ENCODE results near the gene TCP1. TPM values are rescaled to one million over a fixed set of nuclear protein-coding genes. Genes with fewer than 3 reads are reported as not detected.

TCP1 gene
- total and polyA plus RNA-seq, 9 donors = 83.5 to 237 (median 162) TPM

DNA sequence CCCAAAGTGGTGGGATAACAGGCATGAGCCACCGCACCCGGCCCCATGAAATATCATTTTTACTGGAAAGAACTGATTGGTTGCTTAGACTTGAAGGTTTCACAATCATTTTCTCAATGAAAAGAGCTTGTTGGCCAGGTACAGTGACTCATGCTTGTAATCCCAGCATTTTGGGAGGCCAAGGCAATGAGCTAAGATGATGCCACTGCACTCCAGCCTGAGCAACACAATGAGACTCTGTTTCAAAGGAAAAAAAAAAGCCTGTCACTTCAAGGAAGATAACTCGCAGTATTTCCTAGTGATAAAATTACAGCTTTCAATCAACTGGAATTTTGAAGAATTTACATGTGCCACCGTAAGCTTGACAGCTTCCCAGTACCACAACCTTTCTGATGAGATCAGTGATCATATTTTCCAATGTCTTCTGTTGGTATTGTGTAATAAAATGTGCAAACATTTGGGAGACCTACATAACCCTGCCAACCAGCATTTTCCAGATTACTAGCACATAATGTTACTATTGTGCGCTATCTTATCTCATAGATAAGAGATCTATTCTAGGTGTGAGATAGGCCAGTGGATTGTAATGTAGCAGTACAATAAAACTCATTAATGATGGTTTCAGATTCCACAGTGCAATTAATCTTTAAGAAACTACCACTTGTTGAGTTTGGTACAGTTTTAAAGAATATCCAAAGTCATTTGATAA is 17.9 kb upstream of the TCP1 start:
- 93 to 94% (median 94%) methylated on average over 5 of the region's 5 CpGs for WGBS, 3 donors
- TF ChIP-seq EP300 (IDR thresholded peaks at IDR 0.05) (no peak), CTCF (IDR thresholded peaks at IDR 0.05) (no peak), POLR2A (IDR thresholded peaks at IDR 0.05) (no peak)

DNA sequence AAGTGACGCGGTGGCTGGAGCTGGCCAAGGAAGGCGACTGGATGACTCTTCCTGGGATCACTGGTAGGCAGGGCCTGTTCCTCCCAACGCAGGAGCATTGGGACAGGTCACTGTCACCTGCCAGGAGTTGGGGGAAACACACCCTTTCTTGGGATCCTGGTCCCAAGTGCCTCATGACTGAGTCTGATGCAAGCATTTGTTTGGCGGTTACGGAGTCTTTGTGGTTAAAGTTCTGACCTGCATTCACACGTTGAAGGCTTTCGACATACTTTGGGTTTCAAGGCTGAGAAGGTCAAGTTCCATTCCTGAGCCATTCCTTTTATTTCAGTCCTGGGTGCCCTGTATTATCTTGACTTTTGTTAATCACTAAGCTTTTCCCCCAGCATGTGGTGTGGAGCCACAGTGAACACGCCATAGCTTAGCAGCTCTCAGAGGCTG is 16.6 kb upstream of the TCP1 start:
- Histone ChIP-seq H3K27me3 (no peaks in the 10 kb centered on the region), H3K36me3 (no peaks in the 10 kb centered on the region), H3K4me3 (no peak overlapping the region), H3K27ac (no peak overlapping the region), H3K4me1 (ENCODE audit: insufficient read depth) (no peaks in the 10 kb centered on the region), H3K9me3 (no peaks in the 10 kb centered on the region)
- intact Hi-C loops (cut with DNase I) = no loop called here
- 91 to 95% (median 93%) methylated on average over 9 of the region's 9 CpGs for WGBS, 3 donors
- DNase-seq = no peak
- TF ChIP-seq POLR2A (IDR thresholded peaks at IDR 0.05) (no peak), EP300 (IDR thresholded peaks at IDR 0.05) (no peak), CTCF (IDR thresholded peaks at IDR 0.05) (no peak)

More for the DNA sequence above, 17.9 kb upstream of the TCP1 start:
- Histone ChIP-seq H3K4me3 (no peak overlapping the region), H3K4me1 (ENCODE audit: insufficient read depth) (no peaks in the 10 kb centered on the region), H3K27me3 (no peaks in the 10 kb centered on the region), H3K36me3 (no peaks in the 10 kb centered on the region), H3K27ac (no peak overlapping the region), H3K9me3 (no peaks in the 10 kb centered on the region)
- DNase-seq = no peak
- intact Hi-C loops (cut with DNase I) = no loop called here

GRCh38 chr6:159805440-159806020 is 16.1 kb upstream of the TCP1 start:
- no peak overlapping the region for H3K27ac ChIP-seq
- H3K9me3 ChIP-seq = no peaks in the 10 kb centered on the region
- no peaks in the 10 kb centered on the region for H3K27me3 ChIP-seq
- intact Hi-C loops (cut with DNase I) = no loop called here
- no peak for TF ChIP-seq CTCF (IDR thresholded peaks at IDR 0.05)
- no peak for TF ChIP-seq POLR2A (IDR thresholded peaks at IDR 0.05)
- no peak for TF ChIP-seq EP300 (IDR thresholded peaks at IDR 0.05)
- no peaks in the 10 kb centered on the region for H3K36me3 ChIP-seq
- WGBS, 3 donors = 90 to 93% (median 91%) methylated on average over 6 of the region's 6 CpGs
- DNase-seq = no peak
- H3K4me3 ChIP-seq = no peak overlapping the region
- H3K4me1 ChIP-seq (ENCODE audit: insufficient read depth) = no peaks in the 10 kb centered on the region

DNA sequence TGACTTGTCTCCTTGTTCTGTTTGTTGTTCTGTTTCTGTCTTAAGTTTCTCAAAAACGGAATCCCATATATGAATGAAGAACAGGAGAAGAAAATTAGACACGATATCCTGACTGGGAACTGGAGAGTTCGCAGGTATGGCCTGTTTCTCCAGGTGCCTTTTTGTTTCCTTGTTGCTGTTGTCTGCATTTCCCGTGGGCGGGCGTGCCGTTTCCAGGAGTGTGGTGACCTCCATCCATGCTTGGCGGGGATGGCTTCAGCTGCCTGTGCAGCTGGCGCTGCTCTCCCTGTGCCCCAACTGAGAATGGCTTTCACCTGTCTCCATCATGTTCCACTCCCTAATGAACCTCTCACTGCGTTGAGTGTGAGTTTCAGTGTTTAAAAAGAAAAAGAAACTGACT is 15.1 kb upstream of the TCP1 start:
- Histone ChIP-seq H3K27me3 (no peaks in the 10 kb centered on the region), H3K36me3 (no peaks in the 10 kb centered on the region), H3K4me1 (ENCODE audit: insufficient read depth) (no peaks in the 10 kb centered on the region), H3K9me3 (no peaks in the 10 kb centered on the region), H3K27ac (no peak overlapping the region), H3K4me3 (no peak overlapping the region)
- no peak for DNase-seq
- WGBS, 3 donors = 81 to 86% (median 81%) methylated on average over 10 of the region's 10 CpGs
- TF ChIP-seq CTCF (IDR thresholded peaks at IDR 0.05) = no peak
- no peak for TF ChIP-seq EP300 (IDR thresholded peaks at IDR 0.05)
- no peak for TF ChIP-seq POLR2A (IDR thresholded peaks at IDR 0.05)
- intact Hi-C loops (cut with DNase I) = no loop called here
